SH-SY5Y (cell line): ENCODE results near the gene MCU.

ENCODE experiments used
- GATA2 ChIP-seq: IDR thresholded peaks from 2 replicates; pipeline ENCODE4 v1.6.1; 2011; ENCODE audit warnings: mild to moderate bottlenecking, low read depth, low read length
- GATA3 ChIP-seq: IDR thresholded peaks from 2 replicates; pipeline ENCODE4 v1.6.1; 2011; ENCODE audit warnings: low read depth, mild to moderate bottlenecking, low read length, moderate library complexity

GRCh38 chr10:72673280-72673679 is 18.7 kb upstream of the MCU start:
- TF ChIP-seq GATA2: no peak
- no peak for TF ChIP-seq GATA3
